IPS DF 6.9 (cell line): ENCODE results near the gene CD93.

ENCODE experiments used
- DNase-seq: peaks from one replicate; pipeline ENCODE4 v3.0.0-alpha.2; 2013; ENCODE audit warnings: low read depth, low spot score
- H3K27ac ChIP-seq: one replicate; pipeline ENCODE4 v1.5.1; 2013; ENCODE audit warnings: low read length, control low read depth
- H3K27me3 ChIP-seq: 2 replicates; pipeline ENCODE4 v1.6.1; 2013; ENCODE audit warnings: mild to moderate bottlenecking, low read length; ENCODE audit not compliant: control insufficient read depth, insufficient read depth
- H3K36me3 ChIP-seq: 2 replicates; pipeline ENCODE4 v1.6.1; 2013; ENCODE audit warnings: low read length; ENCODE audit not compliant: control insufficient read depth, insufficient read depth
- H3K4me1 ChIP-seq: 2 replicates; pipeline ENCODE4 v1.6.1; 2013; ENCODE audit warnings: low read length; ENCODE audit not compliant: control insufficient read depth, insufficient read depth
- H3K4me3 ChIP-seq: 2 replicates; pipeline ENCODE4 v1.5.1; 2013; ENCODE audit warnings: mild to moderate bottlenecking, low read length
- H3K9me3 ChIP-seq: 2 replicates; pipeline ENCODE4 v1.6.1; 2013; ENCODE audit warnings: low read length, inconsistent platforms; ENCODE audit not compliant: control insufficient read depth, insufficient read depth
- WGBS: extraction: QIAGEN DNeasy Blood & Tissue Kit; methylation state at CpG from one replicate; pipeline ENCODE4 v1.1.7; 2013; ENCODE audit warnings: mixed read lengths, missing lambda C conversion rate; ENCODE audit not compliant: insufficient read length, insufficient coverage; 5-methylcytosine and 5-hydroxymethylcytosine counted together

The CD93 gene

GRCh38 chr20:23127506-23128279 is 41.6 kb upstream of the CD93 start:
- Histone ChIP-seq H3K27me3 (no peaks in the 10 kb centered on the region), H3K4me3 (no peak overlapping the region), H3K36me3 (no peaks in the 10 kb centered on the region), H3K9me3 (no peaks in the 10 kb centered on the region), H3K27ac (no peak overlapping the region), H3K4me1 (no peaks in the 10 kb centered on the region)
- no peak for DNase-seq
- WGBS, result no CpG with 5 or more reads among the region's 14 CpGs

DNA sequence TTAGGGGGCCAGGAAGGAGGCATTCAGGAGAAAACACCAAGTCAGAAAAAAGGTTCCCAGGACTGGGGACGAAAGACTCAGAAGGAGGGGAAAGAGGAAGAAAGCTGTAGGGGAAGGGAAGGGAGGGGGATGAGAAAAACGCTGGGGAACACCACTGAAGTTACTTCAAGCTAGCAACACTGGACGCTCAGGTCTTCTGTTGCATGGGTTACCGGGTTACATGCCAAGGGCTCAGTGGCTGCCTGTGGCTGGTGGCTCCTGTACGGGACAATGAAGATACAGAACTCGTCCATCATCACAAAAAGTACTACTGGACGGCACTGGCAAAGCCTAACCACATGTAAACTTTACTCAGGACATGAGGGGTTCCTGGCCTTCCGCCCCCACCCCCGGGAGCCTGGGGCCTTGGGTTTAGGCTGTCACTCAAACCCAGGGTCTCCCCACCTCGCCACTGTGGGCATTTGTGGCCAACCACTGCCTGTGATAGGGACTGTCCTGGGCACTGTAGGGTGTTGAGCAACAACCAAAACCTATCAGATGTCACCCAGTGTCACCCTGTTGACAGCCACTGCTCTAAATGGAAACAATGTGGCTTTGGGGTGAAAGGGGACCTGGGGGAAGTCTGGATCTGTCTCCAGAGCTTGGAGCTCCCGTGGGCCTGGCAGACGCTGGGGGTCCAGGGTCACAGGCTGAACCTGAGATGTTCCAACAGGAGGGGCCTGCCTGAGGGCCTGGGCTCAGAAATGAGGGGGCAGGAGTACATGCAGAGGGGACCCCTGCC is 40.3 kb upstream of the CD93 start:
- Histone ChIP-seq H3K9me3 (no peaks in the 10 kb centered on the region), H3K27ac (no peak overlapping the region), H3K36me3 (no peaks in the 10 kb centered on the region), H3K4me1 (no peaks in the 10 kb centered on the region), H3K4me3 (no peak overlapping the region), H3K27me3 (no peaks in the 10 kb centered on the region)
- whole genome bisulfite sequencing, result no CpG with 5 or more reads among the region's 12 CpGs
- no peak for DNase-seq

DNA sequence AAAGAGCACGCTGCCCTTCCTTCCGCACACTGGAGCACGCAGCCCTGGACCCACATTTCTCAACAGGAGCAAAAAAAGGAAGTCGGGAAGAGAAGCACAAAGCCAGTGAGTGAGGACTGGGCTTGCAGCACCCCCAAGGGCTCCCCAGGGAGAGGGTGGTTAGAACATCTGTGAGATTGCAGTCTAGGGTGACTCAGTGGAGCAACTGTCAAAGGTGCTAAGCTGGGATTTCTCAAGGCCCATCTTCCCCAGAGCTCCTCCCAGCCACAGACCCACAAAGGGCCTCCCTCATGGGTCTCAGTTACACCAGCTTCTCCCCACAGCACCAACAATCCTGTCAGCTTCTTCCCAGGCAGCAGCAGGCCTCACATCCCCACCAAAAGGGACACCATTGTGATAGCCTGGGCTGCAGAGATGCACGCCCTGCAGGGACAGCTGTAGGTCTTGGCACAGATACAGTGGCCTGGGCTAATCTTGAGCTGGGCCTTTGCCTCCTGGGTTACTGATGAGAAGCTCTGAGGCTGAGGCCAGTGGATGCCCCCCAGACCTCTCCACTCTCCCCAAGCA is 39.6 kb upstream of the CD93 start:
- H3K9me3 ChIP-seq, result no peaks in the 10 kb centered on the region
- no peak overlapping the region for H3K27ac ChIP-seq
- no peaks in the 10 kb centered on the region for H3K27me3 ChIP-seq
- no peak overlapping the region for H3K4me3 ChIP-seq
- no peak for DNase-seq
- no peaks in the 10 kb centered on the region for H3K36me3 ChIP-seq
- no CpG with 5 or more reads among the region's 5 CpGs for WGBS
- no peaks in the 10 kb centered on the region for H3K4me1 ChIP-seq

GRCh38 chr20:23125159-23125558 is 39.0 kb upstream of the CD93 start:
- no peaks in the 10 kb centered on the region for H3K27me3 ChIP-seq
- no peaks in the 10 kb centered on the region for H3K9me3 ChIP-seq
- no peaks in the 10 kb centered on the region for H3K36me3 ChIP-seq
- H3K4me3 ChIP-seq, result no peak overlapping the region
- H3K27ac ChIP-seq, result no peak overlapping the region
- WGBS, result no CpG with 5 or more reads among the region's 5 CpGs
- DNase-seq, result no peak
- no peaks in the 10 kb centered on the region for H3K4me1 ChIP-seq

DNA sequence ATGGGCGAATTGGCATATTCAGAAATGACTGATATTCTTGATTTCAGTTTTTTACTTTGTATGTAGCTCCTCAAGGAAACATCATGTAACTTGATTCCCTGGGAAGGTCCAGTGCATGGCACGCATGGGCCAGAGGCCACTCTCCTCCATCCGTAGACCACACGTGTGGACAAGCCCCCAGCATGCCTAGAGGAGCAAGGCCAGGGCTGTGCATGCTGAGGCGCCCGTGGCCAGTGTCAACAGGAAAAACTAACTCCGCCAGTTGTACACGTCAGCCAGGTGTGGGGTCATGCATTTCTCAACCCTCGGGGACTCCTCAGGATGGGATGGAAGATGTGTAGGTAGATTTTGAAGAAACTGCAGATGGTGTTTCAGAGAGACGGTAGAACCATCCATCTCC is 37.8 kb upstream of the CD93 start:
- Histone ChIP-seq H3K27me3 (no peaks in the 10 kb centered on the region), H3K4me3 (no peak overlapping the region), H3K9me3 (no peaks in the 10 kb centered on the region), H3K36me3 (no peaks in the 10 kb centered on the region), H3K27ac (no peak overlapping the region), H3K4me1 (no peaks in the 10 kb centered on the region)
- DNase-seq, result no peak
- no CpG with 5 or more reads among the region's 10 CpGs for WGBS

GRCh38 chr20:23122796-23123655 is 36.9 kb upstream of the CD93 start:
- H3K9me3 ChIP-seq, result no peaks in the 10 kb centered on the region
- H3K4me1 ChIP-seq, result no peaks in the 10 kb centered on the region
- no peak overlapping the region for H3K27ac ChIP-seq
- H3K36me3 ChIP-seq, result no peaks in the 10 kb centered on the region
- H3K4me3 ChIP-seq, result no peak overlapping the region
- H3K27me3 ChIP-seq, result no peaks in the 10 kb centered on the region
- WGBS, result no CpG with 5 or more reads among the region's 18 CpGs
- no peak for DNase-seq

GRCh38 chr20:23122321-23122720 is 36.2 kb upstream of the CD93 start:
- Histone ChIP-seq H3K4me3 (no peak overlapping the region), H3K36me3 (no peaks in the 10 kb centered on the region)

DNA sequence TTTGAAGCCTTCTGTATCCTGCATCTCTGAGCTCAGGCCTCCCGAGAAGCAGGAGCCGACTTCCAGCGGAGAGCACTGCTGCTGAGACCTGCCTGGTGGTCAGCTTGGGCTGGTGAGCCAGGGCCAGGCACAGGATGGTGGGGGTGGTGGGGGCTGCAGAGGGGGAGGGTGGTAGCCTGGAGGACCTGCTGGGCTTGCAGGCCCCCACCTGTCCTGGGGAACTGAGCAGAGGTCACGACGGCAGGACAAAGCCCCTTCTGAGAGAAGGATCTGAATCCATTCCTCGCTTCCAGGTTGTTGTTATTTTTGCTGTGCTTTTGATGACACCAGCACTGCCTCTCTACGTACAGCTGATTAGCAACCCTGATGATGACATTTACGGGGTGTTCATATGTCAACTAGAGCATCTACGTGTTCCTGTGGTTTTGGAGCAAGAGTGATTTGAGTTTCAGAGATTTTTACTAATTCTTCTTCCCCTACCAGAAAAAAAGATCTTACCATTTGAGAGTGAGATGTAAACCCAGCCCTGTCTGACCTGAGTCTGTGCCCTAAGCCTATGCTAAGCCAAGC is 35.7 kb upstream of the CD93 start:
- Histone ChIP-seq H3K27ac (no peak overlapping the region), H3K4me1 (no peaks in the 10 kb centered on the region), H3K4me3 (no peak overlapping the region), H3K27me3 (no peaks in the 10 kb centered on the region), H3K9me3 (no peaks in the 10 kb centered on the region), H3K36me3 (no peaks in the 10 kb centered on the region)
- DNase-seq, result no peak
- no CpG with 5 or more reads among the region's 9 CpGs for WGBS

More at GRCh38 chr20:23122321-23122720, 36.2 kb upstream of the CD93 start:
- H3K4me1 ChIP-seq, result no peaks in the 10 kb centered on the region
- no CpG with 5 or more reads among the region's 9 CpGs for WGBS
- no peaks in the 10 kb centered on the region for H3K27me3 ChIP-seq
- no peak for DNase-seq
- no peaks in the 10 kb centered on the region for H3K9me3 ChIP-seq
- H3K27ac ChIP-seq, result no peak overlapping the region

GRCh38 chr20:23120936-23121750 is 35.0 kb upstream of the CD93 start:
- no peaks in the 10 kb centered on the region for H3K9me3 ChIP-seq
- no peak for DNase-seq
- H3K36me3 ChIP-seq, result no peaks in the 10 kb centered on the region
- H3K4me3 ChIP-seq, result no peak overlapping the region
- no peaks in the 10 kb centered on the region for H3K27me3 ChIP-seq
- no peaks in the 10 kb centered on the region for H3K4me1 ChIP-seq
- H3K27ac ChIP-seq, result no peak overlapping the region
- no CpG with 5 or more reads among the region's 15 CpGs for WGBS
